ENCODE data around the gene FNDC3A. TPM values are rescaled to one million over a fixed set of nuclear protein-coding genes. Genes with fewer than 3 reads are reported as not detected.

Gene FNDC3A
- 10 to 100 TPM; 21.1 to 21.6 TPM for total RNA-seq

GRCh38 chr13:48975856-48976575 is at the start of gene FNDC3A:
TSS of gene FNDC3A (plus strand) at chr13:48975912. CDS start at chr13:49006191, 30,279 bp downstream.
- CTCF ChIA-PET = interaction anchor here (0.7 kb wide), 1 partner anchor 271 kb away, joined by 3 read pairs; no protein-coding TSS in a partner anchor
- Mint-ChIP-seq H3K27ac (peak within 1 kb of the TSS; percentile 98), H3K27me3 (no peaks in the 10 kb centered on the region), H3K4me3 (peak within 1 kb of the TSS; percentile 93), H3K9me3 (peaks cover 34% of the 10 kb centered on the region), H3K36me3 (peaks cover 33% of the 10 kb centered on the region), H3K4me1 (ENCODE audit: low read depth) (peaks cover 43% of the 10 kb centered on the region)
- intact Hi-C loops (cut with micrococcal nuclease) = loop anchor here (1.0 to 5.0 kb wide), 8 partner anchors 92 to 939 kb away; partner anchors contain the start of genes CAB39L, CYSLTR2, NUDT15 and PHF11
- DNase-seq = peak; percentile 91
- POLR2A ChIA-PET = interaction anchor here (0.7 to 1.8 kb wide), 9 partner anchors 45 to 444 kb away, joined by 3 to 11 read pairs (median 3); partner anchors contain the start of genes CDADC1 and RCBTB2

- no peak for DNase-seq
- CTCF ChIA-PET = no interaction called here
- peaks cover 3% of the 10 kb centered on the region for H3K27me3 Mint-ChIP-seq
- H3K36me3 Mint-ChIP-seq = no peaks in the 10 kb centered on the region
- H3K27ac Mint-ChIP-seq = no peak overlapping the region
- H3K4me1 Mint-ChIP-seq (ENCODE audit: low read depth) = peaks cover 3% of the 10 kb centered on the region
- POLR2A ChIA-PET = no interaction called here
- intact Hi-C loops (cut with micrococcal nuclease) = no loop called here
- no peaks in the 10 kb centered on the region for H3K9me3 Mint-ChIP-seq
- H3K4me3 Mint-ChIP-seq = no peak overlapping the region
Observed at GRCh38 chr13:48928757-48929430, 46.8 kb upstream of the FNDC3A start.

- DNase-seq = no peak
- Mint-ChIP-seq H3K4me3 (no peak overlapping the region), H3K27me3 (peaks cover 3% of the 10 kb centered on the region), H3K27ac (no peak overlapping the region), H3K9me3 (no peaks in the 10 kb centered on the region), H3K36me3 (no peaks in the 10 kb centered on the region), H3K4me1 (ENCODE audit: low read depth) (peaks cover 3% of the 10 kb centered on the region)
- ChIA-PET POLR2A (no interaction called here), CTCF (no interaction called here)
- intact Hi-C loops (cut with micrococcal nuclease) = no loop called here
Observed at GRCh38 chr13:48930918-48931317, 44.8 kb upstream of the FNDC3A start.

GRCh38 chr13:48938308-48938943 is 37.3 kb upstream of the FNDC3A start:
- Mint-ChIP-seq H3K27ac (no peak overlapping the region), H3K9me3 (no peaks in the 10 kb centered on the region), H3K4me1 (ENCODE audit: low read depth) (peaks cover 13% of the 10 kb centered on the region), H3K27me3 (no peaks in the 10 kb centered on the region), H3K4me3 (no peak overlapping the region), H3K36me3 (no peaks in the 10 kb centered on the region)
- ChIA-PET POLR2A (no interaction called here), CTCF (no interaction called here)
- DNase-seq = no peak
- intact Hi-C loops (cut with micrococcal nuclease) = no loop called here

- DNase-seq = peak; percentile 12
- no peak overlapping the region for H3K4me3 Mint-ChIP-seq
- H3K9me3 Mint-ChIP-seq = no peaks in the 10 kb centered on the region
- ChIA-PET POLR2A (no interaction called here), CTCF (interaction anchor here (1.0 kb wide), 1 partner anchor 33 kb away, joined by 3 read pairs; no protein-coding TSS in a partner anchor)
- intact Hi-C loops (cut with micrococcal nuclease) = no loop called here
- H3K27me3 Mint-ChIP-seq = no peaks in the 10 kb centered on the region
- H3K4me1 Mint-ChIP-seq (ENCODE audit: low read depth) = peaks cover 13% of the 10 kb centered on the region
- H3K36me3 Mint-ChIP-seq = no peaks in the 10 kb centered on the region
- H3K27ac Mint-ChIP-seq = no peak overlapping the region
Observed at GRCh38 chr13:48939728-48940127, 36.0 kb upstream of the FNDC3A start.

- ChIA-PET POLR2A (no interaction called here), CTCF (no interaction called here)
- DNase-seq = no peak
- peaks cover 13% of the 10 kb centered on the region for H3K4me1 Mint-ChIP-seq (ENCODE audit: low read depth)
- intact Hi-C loops (cut with micrococcal nuclease) = no loop called here
- no peak overlapping the region for H3K27ac Mint-ChIP-seq
- peaks cover 2% of the 10 kb centered on the region for H3K27me3 Mint-ChIP-seq
- no peaks in the 10 kb centered on the region for H3K36me3 Mint-ChIP-seq
- no peaks in the 10 kb centered on the region for H3K9me3 Mint-ChIP-seq
- H3K4me3 Mint-ChIP-seq = no peak overlapping the region
Observed at GRCh38 chr13:48942131-48942530, 33.6 kb upstream of the FNDC3A start.

- Mint-ChIP-seq H3K27me3 (peaks cover 2% of the 10 kb centered on the region), H3K36me3 (no peaks in the 10 kb centered on the region), H3K4me3 (no peak overlapping the region), H3K9me3 (no peaks in the 10 kb centered on the region), H3K4me1 (ENCODE audit: low read depth) (peaks cover 7% of the 10 kb centered on the region), H3K27ac (no peak overlapping the region)
- POLR2A ChIA-PET = interaction anchor here (0.6 kb wide), 1 partner anchor 166 kb away, joined by 3 read pairs; no protein-coding TSS in a partner anchor
- intact Hi-C loops (cut with micrococcal nuclease) = no loop called here
- CTCF ChIA-PET = no interaction called here
- no peak for DNase-seq
Observed at GRCh38 chr13:48944221-48944620, 31.5 kb upstream of the FNDC3A start.

- Mint-ChIP-seq H3K27ac (no peak overlapping the region), H3K9me3 (no peaks in the 10 kb centered on the region), H3K36me3 (no peaks in the 10 kb centered on the region), H3K4me1 (ENCODE audit: low read depth) (no peaks in the 10 kb centered on the region), H3K4me3 (no peak overlapping the region), H3K27me3 (peaks cover 2% of the 10 kb centered on the region)
- ChIA-PET CTCF (no interaction called here), POLR2A (no interaction called here)
- DNase-seq = no peak
- intact Hi-C loops (cut with micrococcal nuclease) = no loop called here
Observed at GRCh38 chr13:48945626-48946025, 30.1 kb upstream of the FNDC3A start.

GRCh38 chr13:48946163-48946562 is 29.5 kb upstream of the FNDC3A start:
- no peaks in the 10 kb centered on the region for H3K36me3 Mint-ChIP-seq
- POLR2A ChIA-PET = no interaction called here
- no peak overlapping the region for H3K4me3 Mint-ChIP-seq
- CTCF ChIA-PET = no interaction called here
- H3K27ac Mint-ChIP-seq = no peak overlapping the region
- H3K9me3 Mint-ChIP-seq = no peaks in the 10 kb centered on the region
- peaks cover 2% of the 10 kb centered on the region for H3K27me3 Mint-ChIP-seq
- no peaks in the 10 kb centered on the region for H3K4me1 Mint-ChIP-seq (ENCODE audit: low read depth)
- intact Hi-C loops (cut with micrococcal nuclease) = no loop called here
- DNase-seq = no peak

- POLR2A ChIA-PET = no interaction called here
Observed at GRCh38 chr13:48949566-48950500, 25.9 kb upstream of the FNDC3A start.

GRCh38 chr13:48950501-48950875 is 25.2 kb upstream of the FNDC3A start:
- Mint-ChIP-seq H3K4me1 (ENCODE audit: low read depth) (no peaks in the 10 kb centered on the region), H3K27ac (no peak overlapping the region), H3K36me3 (no peaks in the 10 kb centered on the region), H3K4me3 (no peak overlapping the region), H3K27me3 (peaks cover 2% of the 10 kb centered on the region), H3K9me3 (no peaks in the 10 kb centered on the region)
- DNase-seq = no peak
- ChIA-PET CTCF (no interaction called here), POLR2A (no interaction called here)
- intact Hi-C loops (cut with micrococcal nuclease) = no loop called here

More at GRCh38 chr13:48949566-48950500, 25.9 kb upstream of the FNDC3A start:
- Mint-ChIP-seq H3K27me3 (peaks cover 2% of the 10 kb centered on the region), H3K36me3 (no peaks in the 10 kb centered on the region), H3K9me3 (no peaks in the 10 kb centered on the region), H3K4me3 (no peak overlapping the region), H3K27ac (no peak overlapping the region), H3K4me1 (ENCODE audit: low read depth) (no peaks in the 10 kb centered on the region)
- CTCF ChIA-PET = no interaction called here
- no peak for DNase-seq
- intact Hi-C loops (cut with micrococcal nuclease) = no loop called here

- DNase-seq = no peak
- no peaks in the 10 kb centered on the region for H3K9me3 Mint-ChIP-seq
- H3K4me3 Mint-ChIP-seq = no peak overlapping the region
- intact Hi-C loops (cut with micrococcal nuclease) = no loop called here
- H3K27me3 Mint-ChIP-seq = no peaks in the 10 kb centered on the region
- H3K36me3 Mint-ChIP-seq = no peaks in the 10 kb centered on the region
- CTCF ChIA-PET = no interaction called here
- POLR2A ChIA-PET = no interaction called here
- H3K27ac Mint-ChIP-seq = no peak overlapping the region
- H3K4me1 Mint-ChIP-seq (ENCODE audit: low read depth) = no peaks in the 10 kb centered on the region
Observed at GRCh38 chr13:48954081-48954480, 21.6 kb upstream of the FNDC3A start.
